ENCODE data around the gene GIMAP8. TPM values are rescaled to one million over a fixed set of nuclear protein-coding genes. Genes with fewer than 3 reads are reported as not detected.

Gene GIMAP8
- total and polyA plus RNA-seq, 2 of the 8 experiments (the other 6 are each of a cell fraction or from before 2014, with no cell fraction given): not detected

DNA sequence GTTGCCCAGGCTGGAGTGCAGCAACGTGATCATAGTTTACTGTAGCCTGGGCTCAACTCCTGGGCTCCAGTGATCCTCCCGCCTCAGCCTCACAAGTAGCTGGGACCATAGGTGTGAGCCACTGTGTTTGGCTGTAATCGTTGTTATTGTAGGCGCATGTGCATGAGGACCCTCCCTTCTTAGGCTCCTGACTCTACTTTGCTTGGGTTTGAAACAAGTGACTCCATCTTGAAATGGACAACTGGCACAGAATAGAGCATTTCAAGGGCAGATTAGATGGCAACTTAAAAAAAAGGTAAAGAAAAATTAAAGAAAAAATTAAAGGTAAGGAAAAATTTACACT, 15.4 kb upstream of the GIMAP8 start (continued):
- no peak for TF ChIP-seq TAF1 (IDR thresholded peaks at IDR 0.05; ENCODE audit: low read depth, low read length)

All from H1 (cell line).